Measurements from ENCODE around the gene BCAR1.
A peak's percentile ranks its signal among the peaks of the same experiment; 100 is the strongest.
"Not testable (repeated sequence)": the region's sequence is repeated elsewhere in the genome, so short reads cannot be mapped to it uniquely, and the experiment has no call there.

The BCAR1 gene

DNA sequence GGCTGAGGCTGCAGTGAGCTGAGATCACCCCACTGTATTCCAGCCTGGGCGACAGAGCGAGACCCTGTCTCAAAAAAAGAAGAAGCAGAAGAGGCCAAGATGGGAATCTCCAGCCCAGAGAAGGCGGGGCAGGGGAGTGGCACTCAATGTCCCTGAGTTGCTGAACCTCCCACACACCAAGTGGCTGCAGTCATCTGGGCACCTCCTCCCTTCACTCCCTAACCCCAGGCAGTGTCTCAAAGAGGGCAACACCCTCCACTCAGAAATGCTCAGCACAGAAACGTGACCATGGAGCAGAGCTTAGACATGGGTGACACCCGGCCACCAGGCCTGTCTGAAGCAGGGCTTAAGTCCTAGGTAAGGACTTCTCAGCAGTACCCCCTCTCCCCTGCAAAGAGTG lies 36.3 kb upstream of the BCAR1 start:
- no peak overlapping the region for H3K4me3 ChIP-seq (ENCODE audit: extremely low read depth, insufficient read depth, low read length, poor library complexity, severe bottlenecking)
- peaks cover 20% of the 10 kb centered on the region for H3K4me1 ChIP-seq (ENCODE audit: control insufficient read depth, insufficient read depth, low read length, poor library complexity, severe bottlenecking)
- H3K9me3 ChIP-seq (ENCODE audit: control insufficient read depth, low read length), result peaks cover 4% of the 10 kb centered on the region
- 89 to 90% methylated on average over 4 to 5 of the region's 5 CpGs for WGBS, 2 experiments (ENCODE audit: insufficient coverage in 2 of 2)
- no peak overlapping the region for H3K27ac ChIP-seq (ENCODE audit: low read depth, low read length, severe bottlenecking)
- peaks cover 35% of the 10 kb centered on the region for H3K36me3 ChIP-seq (ENCODE audit: control insufficient read depth, insufficient read depth, low read length)

DNA sequence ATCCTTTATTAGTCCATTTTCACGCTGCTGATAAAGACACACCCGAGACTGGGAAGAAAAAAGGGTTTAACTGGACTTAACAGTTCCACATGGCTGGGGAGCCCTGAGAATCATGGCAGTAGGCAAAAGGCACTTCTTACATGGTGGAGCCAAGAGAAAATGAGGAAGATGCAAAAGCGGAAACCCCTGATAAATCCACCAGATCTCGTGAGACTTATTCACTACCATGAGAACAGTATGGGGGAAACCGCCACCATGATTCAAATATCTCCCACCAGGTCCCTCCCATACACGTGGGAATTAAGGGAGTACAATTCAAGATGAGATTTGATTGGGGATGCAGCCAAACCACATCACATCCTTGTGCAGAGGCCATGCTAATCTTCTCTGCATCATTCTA lies 35.0 kb upstream of the BCAR1 start:
- Histone ChIP-seq H3K9me3 (ENCODE audit: control insufficient read depth, low read length) (peaks cover 4% of the 10 kb centered on the region), H3K4me1 (ENCODE audit: control insufficient read depth, insufficient read depth, low read length, poor library complexity, severe bottlenecking) (peaks cover 20% of the 10 kb centered on the region), H3K27ac (ENCODE audit: low read depth, low read length, severe bottlenecking) (no peak overlapping the region), H3K4me3 (ENCODE audit: extremely low read depth, insufficient read depth, low read length, poor library complexity, severe bottlenecking) (no peak overlapping the region), H3K36me3 (ENCODE audit: control insufficient read depth, insufficient read depth, low read length) (peaks cover 23% of the 10 kb centered on the region)
- 98% methylated on average over 4 to 5 of the region's 6 CpGs for WGBS, 2 experiments (ENCODE audit: insufficient coverage in 2 of 2)

DNA sequence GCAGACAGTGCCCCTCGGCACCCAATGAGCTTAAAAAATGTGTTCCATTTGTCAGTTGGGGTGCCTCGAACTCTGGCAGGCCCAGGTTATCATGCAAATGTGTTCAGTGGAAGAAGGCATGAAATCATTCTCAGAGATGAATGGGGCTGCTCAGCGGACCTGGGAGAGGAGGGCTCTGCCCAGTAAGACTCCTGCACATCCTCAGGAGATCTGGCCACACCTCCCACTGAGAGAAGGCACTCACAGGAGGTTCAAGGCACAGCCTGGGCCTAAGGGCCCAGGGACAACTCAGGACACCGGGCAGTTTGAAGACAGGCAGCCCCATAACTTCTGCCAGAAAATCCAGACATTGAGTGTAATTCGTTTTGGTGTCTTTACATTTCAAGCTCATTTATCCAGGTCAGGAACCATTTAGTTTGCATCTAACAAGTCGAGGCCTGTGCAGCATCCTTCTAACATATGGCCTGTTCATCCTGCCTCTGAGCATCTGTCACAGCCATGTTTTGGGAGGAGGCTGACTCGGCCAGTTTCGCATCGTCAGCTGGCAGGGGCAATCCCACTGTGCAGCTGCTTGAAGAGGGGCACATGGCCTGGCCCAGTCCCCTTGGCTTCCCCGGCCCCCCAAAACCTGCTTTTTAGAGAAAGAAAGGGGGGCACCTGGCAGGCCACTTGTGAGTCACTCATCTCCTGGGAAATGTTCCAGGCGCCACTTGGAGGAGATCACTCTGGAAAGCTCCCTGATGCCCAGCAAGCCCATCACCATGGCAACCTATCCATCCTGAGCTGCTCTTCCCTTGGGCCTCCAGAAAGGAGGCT lies 31.2 kb upstream of the BCAR1 start:
- Histone ChIP-seq H3K4me3 (ENCODE audit: extremely low read depth, insufficient read depth, low read length, poor library complexity, severe bottlenecking) (no peak overlapping the region), H3K27ac (ENCODE audit: low read depth, low read length, severe bottlenecking) (no peak overlapping the region), H3K9me3 (ENCODE audit: control insufficient read depth, low read length) (peaks cover 4% of the 10 kb centered on the region), H3K36me3 (ENCODE audit: control insufficient read depth, insufficient read depth, low read length) (peaks cover 15% of the 10 kb centered on the region), H3K4me1 (ENCODE audit: control insufficient read depth, insufficient read depth, low read length, poor library complexity, severe bottlenecking) (peaks cover 6% of the 10 kb centered on the region)
- WGBS, 2 experiments (ENCODE audit: insufficient coverage in 2 of 2), result 94% methylated on average over 10 of the region's 11 CpGs

DNA sequence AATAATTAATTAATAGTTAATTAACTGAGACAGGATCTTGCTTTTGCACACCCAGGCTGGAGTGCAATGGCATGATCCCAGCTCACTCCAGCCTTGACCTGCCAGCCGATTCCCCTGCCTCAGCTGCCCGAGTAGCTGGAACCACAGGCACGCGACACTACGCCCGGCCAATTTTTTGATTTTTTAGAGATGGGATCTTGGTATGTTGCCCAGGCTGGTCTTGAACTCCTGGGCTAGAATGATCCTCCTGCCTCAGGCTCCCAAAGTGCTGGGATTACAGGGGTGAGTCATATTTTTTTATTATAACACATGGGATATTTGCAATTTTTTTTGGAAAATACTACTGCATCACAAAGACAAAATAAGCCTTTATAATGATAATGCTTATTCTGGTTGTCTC lies 30.4 kb upstream of the BCAR1 start:
- no peaks in the 10 kb centered on the region for H3K4me1 ChIP-seq (ENCODE audit: control insufficient read depth, insufficient read depth, low read length, poor library complexity, severe bottlenecking)
- WGBS, 2 experiments (ENCODE audit: insufficient coverage in 2 of 2), result 81 to 100% methylated on average over 6 of the region's 6 CpGs
- peaks cover 4% of the 10 kb centered on the region for H3K9me3 ChIP-seq (ENCODE audit: control insufficient read depth, low read length)
- no peak overlapping the region for H3K4me3 ChIP-seq (ENCODE audit: extremely low read depth, insufficient read depth, low read length, poor library complexity, severe bottlenecking)
- H3K36me3 ChIP-seq (ENCODE audit: control insufficient read depth, insufficient read depth, low read length), result peaks cover 15% of the 10 kb centered on the region
- H3K27ac ChIP-seq (ENCODE audit: low read depth, low read length, severe bottlenecking), result no peak overlapping the region

DNA sequence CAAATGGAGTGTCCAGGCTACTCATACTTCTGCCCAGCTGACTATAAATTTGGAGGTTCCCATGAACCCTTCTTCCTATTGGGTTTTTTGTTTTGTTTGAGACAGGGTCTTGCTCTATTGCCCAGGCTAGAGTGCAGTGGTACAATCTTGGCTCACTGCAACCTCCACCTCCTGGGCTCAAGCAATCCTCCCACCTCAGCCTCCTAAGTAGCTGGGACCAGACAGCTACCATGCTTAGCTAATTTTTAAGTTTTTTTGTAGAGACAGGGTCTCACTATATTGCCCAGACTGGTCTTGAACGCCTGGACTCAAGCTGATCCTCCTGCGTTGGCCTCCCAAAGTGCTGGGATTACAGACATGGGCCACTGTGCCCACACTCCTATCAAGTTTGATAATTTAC lies 29.6 kb upstream of the BCAR1 start:
- H3K4me3 ChIP-seq (ENCODE audit: extremely low read depth, insufficient read depth, low read length, poor library complexity, severe bottlenecking); H3K9me3 ChIP-seq (ENCODE audit: control insufficient read depth, low read length); H3K27ac ChIP-seq (ENCODE audit: low read depth, low read length, severe bottlenecking); H3K4me1 ChIP-seq (ENCODE audit: control insufficient read depth, insufficient read depth, low read length, poor library complexity, severe bottlenecking): not testable (repeated sequence)
- H3K36me3 ChIP-seq (ENCODE audit: control insufficient read depth, insufficient read depth, low read length), result peaks cover 15% of the 10 kb centered on the region
- WGBS, 2 experiments (ENCODE audit: insufficient coverage in 2 of 2), result 100% methylated on average over 1 to 2 of the region's 2 CpGs

DNA sequence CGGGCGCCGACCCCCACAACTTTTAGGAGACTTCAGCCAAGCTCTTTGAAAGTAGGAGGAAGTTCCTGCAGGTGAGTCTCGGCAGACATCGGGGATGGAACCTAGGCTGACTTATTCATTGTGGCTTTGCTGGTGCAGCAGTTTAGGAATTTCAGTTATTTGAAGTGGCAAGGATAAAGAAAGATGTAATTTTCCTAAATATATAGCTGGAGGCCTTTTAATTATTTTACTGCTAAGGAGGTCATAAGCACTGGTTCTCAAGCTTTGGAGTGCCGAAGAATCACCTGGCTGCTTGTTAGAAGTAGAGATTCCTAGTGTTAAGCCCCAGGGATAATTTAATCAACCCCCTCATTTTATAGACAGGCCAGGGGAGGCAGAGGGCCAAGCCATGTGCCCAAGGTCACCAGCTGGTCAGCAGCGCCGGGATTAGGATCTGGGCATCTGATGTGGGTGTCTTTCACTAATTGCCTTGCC lies 28.9 kb upstream of the BCAR1 start:
- Histone ChIP-seq H3K9me3 (ENCODE audit: control insufficient read depth, low read length) (peaks cover 4% of the 10 kb centered on the region), H3K27ac (ENCODE audit: low read depth, low read length, severe bottlenecking) (no peak overlapping the region), H3K4me1 (ENCODE audit: control insufficient read depth, insufficient read depth, low read length, poor library complexity, severe bottlenecking) (no peaks in the 10 kb centered on the region), H3K4me3 (ENCODE audit: extremely low read depth, insufficient read depth, low read length, poor library complexity, severe bottlenecking) (no peak overlapping the region), H3K36me3 (ENCODE audit: control insufficient read depth, insufficient read depth, low read length) (peaks cover 10% of the 10 kb centered on the region)
- 91 to 96% methylated on average over 5 to 6 of the region's 8 CpGs for WGBS, 2 experiments (ENCODE audit: insufficient coverage in 2 of 2)

DNA sequence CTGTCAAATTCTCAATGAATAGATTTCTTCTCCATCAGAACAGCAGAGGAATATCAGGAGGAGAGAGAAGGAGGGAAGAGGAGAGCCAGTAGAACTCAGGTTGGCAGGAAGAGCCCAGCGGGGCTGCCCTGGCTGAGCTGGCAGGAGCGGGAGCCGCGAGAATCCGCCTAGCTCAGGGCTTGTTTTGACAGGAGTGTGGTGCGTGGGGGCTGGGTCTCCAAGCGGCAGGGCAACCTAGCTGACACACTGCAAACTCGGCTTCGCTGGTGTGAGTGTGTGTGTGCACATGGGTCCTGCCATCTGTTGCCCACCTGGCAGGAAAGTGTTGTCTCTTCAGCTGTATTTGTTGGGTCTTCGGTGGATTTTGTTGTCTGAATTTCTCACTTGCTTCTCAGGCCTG lies 27.9 kb upstream of the BCAR1 start:
- Histone ChIP-seq H3K27ac (ENCODE audit: low read depth, low read length, severe bottlenecking) (no peak overlapping the region), H3K4me3 (ENCODE audit: extremely low read depth, insufficient read depth, low read length, poor library complexity, severe bottlenecking) (no peak overlapping the region), H3K4me1 (ENCODE audit: control insufficient read depth, insufficient read depth, low read length, poor library complexity, severe bottlenecking) (no peaks in the 10 kb centered on the region), H3K9me3 (ENCODE audit: control insufficient read depth, low read length) (no peaks in the 10 kb centered on the region), H3K36me3 (ENCODE audit: control insufficient read depth, insufficient read depth, low read length) (peaks cover 4% of the 10 kb centered on the region)
- WGBS, 2 experiments (ENCODE audit: insufficient coverage in 2 of 2), result 64 to 80% methylated on average over 6 to 7 of the region's 10 CpGs

DNA sequence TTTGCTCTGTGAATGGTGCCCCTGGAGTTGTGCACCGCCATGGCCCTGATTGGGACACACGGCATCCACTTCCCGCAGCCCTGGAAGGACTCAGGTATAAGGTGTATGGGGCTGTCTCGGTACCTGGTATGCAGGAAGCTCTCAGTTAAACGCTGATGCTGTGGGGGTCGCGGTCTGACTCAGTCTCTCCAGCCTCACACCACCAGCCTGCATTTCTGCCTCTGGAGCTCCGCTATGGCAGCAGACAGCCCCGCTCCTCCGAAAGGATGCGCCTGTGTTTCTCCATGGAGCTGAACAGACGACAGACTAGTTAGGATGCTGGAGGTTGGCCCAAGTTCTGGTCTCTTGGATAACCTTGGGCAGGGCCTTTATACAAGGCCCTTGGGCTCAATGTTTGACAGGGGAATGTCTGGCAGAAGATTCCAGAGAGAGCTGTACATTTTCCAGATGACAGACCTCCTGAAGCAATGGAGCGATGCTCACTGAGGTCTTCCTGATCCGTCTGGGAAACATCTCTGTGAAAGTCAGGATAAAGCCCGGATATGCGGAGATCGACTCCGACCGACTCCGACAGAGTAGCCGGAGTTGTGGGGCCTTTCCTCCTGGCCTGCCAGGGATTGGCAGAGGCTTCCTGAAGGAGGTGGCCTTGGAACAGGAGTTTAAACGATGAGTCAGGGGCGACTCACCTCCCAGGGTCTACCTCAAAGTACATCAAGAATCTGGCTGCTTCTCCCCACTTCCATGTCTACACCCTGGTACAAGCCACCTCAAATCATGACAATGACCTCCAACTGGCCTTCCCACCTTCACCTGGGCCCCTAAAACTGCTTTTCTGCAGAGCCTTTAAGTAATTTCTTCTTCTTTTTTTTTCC lies 21.9 kb upstream of the BCAR1 start:
- H3K27ac ChIP-seq (ENCODE audit: low read depth, low read length, severe bottlenecking), result peak overlapping the region; percentile 62
- H3K9me3 ChIP-seq (ENCODE audit: control insufficient read depth, low read length), result no peaks in the 10 kb centered on the region
- no peak overlapping the region for H3K4me3 ChIP-seq (ENCODE audit: extremely low read depth, insufficient read depth, low read length, poor library complexity, severe bottlenecking)
- 84 to 92% methylated on average over 15 to 21 of the region's 23 CpGs for WGBS, 2 experiments (ENCODE audit: insufficient coverage in 2 of 2)
- H3K4me1 ChIP-seq (ENCODE audit: control insufficient read depth, insufficient read depth, low read length, poor library complexity, severe bottlenecking), result peaks cover 20% of the 10 kb centered on the region
- no peaks in the 10 kb centered on the region for H3K36me3 ChIP-seq (ENCODE audit: control insufficient read depth, insufficient read depth, low read length)

DNA sequence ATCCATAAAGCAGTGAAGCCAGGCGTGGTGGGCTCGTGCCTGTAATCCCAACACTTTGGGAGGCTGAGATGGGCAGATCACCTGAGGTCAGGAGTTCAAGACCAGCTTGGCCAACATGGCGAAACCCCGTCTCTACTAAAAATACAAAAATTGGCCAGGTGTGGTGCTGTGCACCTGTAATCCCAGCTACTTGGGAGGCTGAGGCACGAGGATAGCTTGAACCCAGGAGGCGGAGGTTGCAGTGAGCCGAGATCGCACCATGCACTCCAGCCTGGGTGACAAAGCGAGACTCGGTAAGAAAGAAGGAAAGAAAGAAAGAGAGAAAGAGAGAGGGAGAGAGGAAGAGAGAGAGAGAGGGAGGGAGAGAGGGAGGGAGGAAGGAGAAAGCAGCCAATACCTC lies 21.2 kb upstream of the BCAR1 start:
- WGBS, 2 experiments (ENCODE audit: insufficient coverage in 2 of 2), result 94 to 97% methylated on average over 8 to 10 of the region's 10 CpGs
- not testable (repeated sequence) for H3K4me3 ChIP-seq (ENCODE audit: extremely low read depth, insufficient read depth, low read length, poor library complexity, severe bottlenecking); H3K9me3 ChIP-seq (ENCODE audit: control insufficient read depth, low read length); H3K36me3 ChIP-seq (ENCODE audit: control insufficient read depth, insufficient read depth, low read length)
- H3K27ac ChIP-seq (ENCODE audit: low read depth, low read length, severe bottlenecking), result peak overlapping the region; percentile 83
- peaks cover 26% of the 10 kb centered on the region for H3K4me1 ChIP-seq (ENCODE audit: control insufficient read depth, insufficient read depth, low read length, poor library complexity, severe bottlenecking)

DNA sequence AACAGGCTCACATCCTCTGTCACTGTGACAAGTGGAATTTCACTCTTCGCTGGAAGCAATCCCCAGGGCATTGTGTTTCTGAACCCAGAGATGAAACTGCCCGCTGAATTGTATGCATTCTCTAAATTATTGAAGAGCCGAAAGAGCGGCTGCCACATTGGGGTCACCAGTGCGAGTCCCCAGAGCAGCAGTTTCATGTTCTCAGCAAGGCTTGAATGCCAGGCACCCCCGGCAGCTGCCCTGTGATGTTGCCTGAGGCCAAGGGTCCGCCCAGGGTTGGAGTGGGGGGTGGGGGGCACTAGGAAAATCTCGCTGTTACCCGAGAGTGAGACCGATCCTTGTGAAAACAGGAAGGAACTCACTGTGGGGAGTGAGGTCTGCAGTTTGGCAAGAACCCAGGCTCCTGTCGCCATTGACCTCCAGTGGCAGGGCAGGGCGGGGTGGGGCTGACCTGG lies 20.7 kb upstream of the BCAR1 start:
- H3K36me3 ChIP-seq (ENCODE audit: control insufficient read depth, insufficient read depth, low read length), result no peaks in the 10 kb centered on the region
- no peaks in the 10 kb centered on the region for H3K9me3 ChIP-seq (ENCODE audit: control insufficient read depth, low read length)
- H3K4me1 ChIP-seq (ENCODE audit: control insufficient read depth, insufficient read depth, low read length, poor library complexity, severe bottlenecking), result peaks cover 28% of the 10 kb centered on the region
- no peak overlapping the region for H3K4me3 ChIP-seq (ENCODE audit: extremely low read depth, insufficient read depth, low read length, poor library complexity, severe bottlenecking)
- 66 to 67% methylated on average over 10 to 11 of the region's 12 CpGs for WGBS, 2 experiments (ENCODE audit: insufficient coverage in 2 of 2)
- H3K27ac ChIP-seq (ENCODE audit: low read depth, low read length, severe bottlenecking), result peak overlapping the region; percentile 83

All from mesodermal cell (in vitro differentiated cells).